Fibroblast of villous mesenchyme (primary cell): Measurements from ENCODE around the gene KCNJ13. TPM values are rescaled to one million over a fixed set of nuclear protein-coding genes. Genes with fewer than 3 reads are reported as not detected.

Source experiments
- DNase-seq: peaks from one replicate; pipeline ENCODE4 v3.0.0-alpha.2; 2010; ENCODE audit warnings: low read depth
- H3K4me3 ChIP-seq: 2 replicates; pipeline ENCODE4 v1.5.1; 2011; ENCODE audit warnings: low read depth, mild to moderate bottlenecking, low read length
- total RNA-seq: library from RNA; depleted of rRNA; stranded (reverse); fragments of >200 nt; gene quantifications from 2 replicates; pipeline ENCODE4 v1.2.3, GENCODE V29; 2012
- TF ChIP-seq, protein P1 (sequence below): IDR thresholded peaks from 2 replicates; pipeline ENCODE4 v1.5.1; 2012; ENCODE audit warnings: low read depth, mild to moderate bottlenecking, low read length; ENCODE audit not compliant: insufficient read depth

KCNJ13 gene
- total RNA-seq, 1 donor, result not detected

DNA sequence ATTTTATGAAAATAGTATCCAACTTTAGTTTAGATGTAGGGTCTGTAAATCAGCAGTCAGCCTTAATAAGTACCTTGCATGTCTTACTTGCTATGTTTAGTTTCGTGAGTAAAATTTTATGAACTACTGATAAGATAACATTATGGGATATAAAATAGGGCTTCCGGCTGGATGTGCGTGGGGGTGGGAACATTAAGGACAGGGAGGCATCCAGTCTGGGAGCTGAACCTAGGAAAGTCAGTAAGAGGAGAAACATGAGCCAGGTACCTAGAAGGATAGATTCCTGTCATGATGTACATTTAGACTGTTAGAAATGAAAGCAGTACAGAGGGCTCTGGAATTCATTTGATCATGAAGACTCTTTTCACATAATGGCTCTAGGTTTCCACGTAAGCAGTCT lies 12.7 kb upstream of the KCNJ13 start:
- H3K4me3 ChIP-seq, result no peak overlapping the region
- DNase-seq, result peak; percentile 52
- TF ChIP-seq, protein P1, sequence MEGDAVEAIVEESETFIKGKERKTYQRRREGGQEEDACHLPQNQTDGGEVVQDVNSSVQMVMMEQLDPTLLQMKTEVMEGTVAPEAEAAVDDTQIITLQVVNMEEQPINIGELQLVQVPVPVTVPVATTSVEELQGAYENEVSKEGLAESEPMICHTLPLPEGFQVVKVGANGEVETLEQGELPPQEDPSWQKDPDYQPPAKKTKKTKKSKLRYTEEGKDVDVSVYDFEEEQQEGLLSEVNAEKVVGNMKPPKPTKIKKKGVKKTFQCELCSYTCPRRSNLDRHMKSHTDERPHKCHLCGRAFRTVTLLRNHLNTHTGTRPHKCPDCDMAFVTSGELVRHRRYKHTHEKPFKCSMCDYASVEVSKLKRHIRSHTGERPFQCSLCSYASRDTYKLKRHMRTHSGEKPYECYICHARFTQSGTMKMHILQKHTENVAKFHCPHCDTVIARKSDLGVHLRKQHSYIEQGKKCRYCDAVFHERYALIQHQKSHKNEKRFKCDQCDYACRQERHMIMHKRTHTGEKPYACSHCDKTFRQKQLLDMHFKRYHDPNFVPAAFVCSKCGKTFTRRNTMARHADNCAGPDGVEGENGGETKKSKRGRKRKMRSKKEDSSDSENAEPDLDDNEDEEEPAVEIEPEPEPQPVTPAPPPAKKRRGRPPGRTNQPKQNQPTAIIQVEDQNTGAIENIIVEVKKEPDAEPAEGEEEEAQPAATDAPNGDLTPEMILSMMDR, result no peak

DNA sequence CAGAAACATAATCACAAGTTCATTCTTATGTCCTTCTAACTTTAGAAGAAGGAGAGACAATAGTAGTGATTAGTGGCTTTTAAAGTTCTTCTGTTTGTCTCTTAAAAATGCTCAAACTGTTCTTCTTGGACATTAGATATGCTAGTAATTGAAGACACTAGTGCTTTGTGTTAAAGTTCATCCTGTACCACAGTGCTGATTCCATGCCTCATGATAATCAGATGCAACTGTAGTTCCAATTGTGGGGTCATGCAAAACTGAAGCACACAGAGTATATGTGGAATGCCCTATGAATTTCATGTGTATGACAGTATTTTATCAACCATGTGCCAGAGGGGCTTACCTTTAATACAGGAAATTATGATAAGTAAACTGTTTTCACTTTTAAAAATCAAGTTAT lies 11.4 kb upstream of the KCNJ13 start:
- TF ChIP-seq, protein P1, result no peak
- H3K4me3 ChIP-seq, result no peak overlapping the region
- DNase-seq, result no peak

DNA sequence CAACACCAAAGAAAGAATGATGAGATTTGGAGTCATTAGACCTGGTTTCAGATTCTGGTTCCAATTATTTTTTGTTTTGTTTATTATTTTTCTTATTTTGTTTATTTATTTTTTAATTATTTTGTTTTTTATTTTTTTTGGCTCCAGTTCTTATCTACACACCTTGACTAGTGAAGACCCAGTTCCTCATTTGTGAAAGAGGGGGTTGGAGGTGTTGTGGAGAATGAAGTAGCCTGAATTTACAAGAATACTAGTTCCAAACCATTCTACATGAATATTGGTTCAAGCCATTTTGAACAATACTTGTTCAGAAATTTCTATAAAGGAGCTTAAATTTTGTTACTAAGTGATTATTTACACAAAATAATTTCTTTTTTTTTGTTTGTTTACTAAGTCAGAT lies 6.9 kb upstream of the KCNJ13 start:
- no peak for DNase-seq
- TF ChIP-seq, protein P1, result no peak
- H3K4me3 ChIP-seq, result no peak overlapping the region

DNA sequence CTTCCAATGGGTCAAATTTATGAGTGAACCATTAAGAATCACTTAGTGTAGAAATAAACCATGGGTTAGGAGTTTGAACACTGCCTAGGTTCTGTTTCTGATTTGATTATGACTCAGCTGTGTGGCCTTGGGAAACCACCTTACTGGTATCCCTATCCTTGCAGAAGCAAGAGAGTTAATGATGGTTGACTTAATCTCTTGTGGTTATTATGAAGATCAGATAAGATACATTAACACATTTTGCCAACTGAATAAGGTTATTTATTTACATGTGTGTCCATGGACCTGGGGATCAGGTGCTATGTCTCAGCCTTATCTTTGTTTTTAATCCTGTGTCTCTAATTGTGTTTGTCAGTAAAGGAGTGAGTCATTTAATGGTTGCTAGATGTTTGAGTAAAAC lies 5.4 kb upstream of the KCNJ13 start:
- TF ChIP-seq, protein P1, result no peak
- peak; percentile 76 for DNase-seq
- no peak overlapping the region for H3K4me3 ChIP-seq

DNA sequence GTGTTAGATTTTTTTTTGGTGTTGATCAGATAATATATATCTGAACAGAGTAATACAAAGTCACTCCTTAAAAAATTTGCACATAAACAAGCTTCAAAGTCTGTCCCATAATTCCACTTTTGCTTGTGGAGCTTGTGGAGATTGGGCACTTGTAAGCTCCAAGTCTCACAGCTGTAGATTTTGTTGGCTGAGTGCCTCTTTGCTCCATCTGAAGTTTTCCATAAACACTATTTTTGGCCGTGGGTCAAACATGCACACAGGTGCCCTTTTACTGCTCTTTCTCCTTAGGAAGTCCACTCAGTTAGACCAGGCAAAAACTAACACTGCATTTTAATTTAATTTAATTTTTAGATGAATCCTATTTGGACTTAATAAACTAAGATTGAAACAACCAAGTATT lies 3.6 kb upstream of the KCNJ13 start:
- TF ChIP-seq, protein P1, result no peak
- peak; percentile 32 for DNase-seq
- no peak overlapping the region for H3K4me3 ChIP-seq

DNA sequence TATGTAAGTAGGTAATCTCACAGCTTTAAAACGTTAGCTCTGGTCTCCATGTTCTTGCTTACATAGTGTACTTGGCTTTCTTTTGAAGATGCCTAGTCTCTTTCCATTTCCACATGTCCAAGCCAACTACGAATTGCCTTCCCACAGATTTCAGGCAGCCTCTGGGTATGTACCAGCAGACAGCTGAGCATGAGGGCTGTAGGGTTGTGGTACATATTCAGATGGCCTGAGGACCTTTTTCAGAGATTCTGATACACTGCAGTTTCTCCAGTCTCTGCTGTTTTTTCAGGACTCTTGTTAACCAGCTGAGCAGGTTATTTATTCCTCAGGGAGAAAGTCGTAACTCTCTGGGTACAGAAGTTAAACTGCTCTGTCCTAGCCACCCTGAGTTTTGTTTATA lies 3.1 kb upstream of the KCNJ13 start:
- no peak for DNase-seq
- H3K4me3 ChIP-seq, result no peak overlapping the region
- TF ChIP-seq, protein P1, result no peak

- no peak for DNase-seq
- TF ChIP-seq, protein P1, result no peak
- no peak overlapping the region for H3K4me3 ChIP-seq
Observed at GRCh38 chr2:232777276-232777675, 911 bp upstream of the KCNJ13 start.
